Astrocyte (in vitro differentiated cells and primary cell): ENCODE measurements around the gene SLC6A19. TPM values are rescaled to one million over a fixed set of nuclear protein-coding genes. Genes with fewer than 3 reads are reported as not detected.

Source experiments
- DNase-seq: peaks from one replicate; pipeline ENCODE4 v3.0.0-alpha.2; 2010; ENCODE audit warnings: low read depth
- FAIRE-seq: peaks from 2 replicates; lab custom pipeline; 2011; peaks lifted over from hg19 to GRCh38; lab: Jason Lieb, UNC
- H2AFZ ChIP-seq: 2 replicates; pipeline ENCODE4 v1.6.0; 2012; ENCODE audit warnings: low read depth, low read length, inconsistent platforms
- H3K27ac ChIP-seq: 2 replicates; pipeline ENCODE4 v1.5.1; 2011; ENCODE audit warnings: low read depth, low read length, inconsistent platforms
- H3K27me3 ChIP-seq: 2 replicates; pipeline ENCODE4 v1.6.0; 2011; ENCODE audit warnings: low read length, inconsistent platforms; ENCODE audit not compliant: insufficient read depth
- H3K36me3 ChIP-seq: 2 replicates; pipeline ENCODE4 v1.5.1; 2011; ENCODE audit warnings: low read length, inconsistent platforms; ENCODE audit not compliant: insufficient read depth
- H3K4me1 ChIP-seq: 2 replicates; pipeline ENCODE4 v1.5.1; 2011; ENCODE audit warnings: low read length, inconsistent platforms; ENCODE audit not compliant: insufficient read depth
- H3K4me2 ChIP-seq: 2 replicates; pipeline ENCODE4 v1.6.0; 2012; ENCODE audit warnings: low read length, inconsistent platforms
- H3K4me3 ChIP-seq: 2 replicates; pipeline ENCODE4 v1.5.1; 2011; ENCODE audit warnings: low read depth, mild to moderate bottlenecking, low read length, inconsistent platforms; ENCODE audit not compliant: insufficient read depth
- H3K79me2 ChIP-seq: 2 replicates; pipeline ENCODE4 v1.6.0; 2012; ENCODE audit warnings: mild to moderate bottlenecking, low read length, inconsistent platforms; ENCODE audit not compliant: insufficient read depth
- H3K9ac ChIP-seq: 2 replicates; pipeline ENCODE4 v1.6.0; 2012; ENCODE audit warnings: mild to moderate bottlenecking, low read length, inconsistent platforms
- H3K9me3 ChIP-seq: 2 replicates; pipeline ENCODE4 v1.5.1; 2012; ENCODE audit warnings: low read depth, mild to moderate bottlenecking, low read length, inconsistent platforms; ENCODE audit not compliant: insufficient read depth
- H4K20me1 ChIP-seq: 2 replicates; pipeline ENCODE4 v1.6.0; 2012; ENCODE audit warnings: low read length, inconsistent platforms; ENCODE audit not compliant: insufficient read depth
- H3K27ac Mint-ChIP-seq: one replicate; pipeline ENCODE4 v1.8.0; 2021; ENCODE audit warnings: mild to moderate bottlenecking, mixed read lengths; ENCODE audit not compliant: unreplicated experiment
- H3K27me3 Mint-ChIP-seq: one replicate; pipeline ENCODE4 v1.8.0; 2021; ENCODE audit warnings: low read depth, mixed read lengths; ENCODE audit not compliant: unreplicated experiment
- H3K36me3 Mint-ChIP-seq: one replicate; pipeline ENCODE4 v1.8.0; 2021; ENCODE audit warnings: low read depth, mixed read lengths; ENCODE audit not compliant: unreplicated experiment
- H3K4me1 Mint-ChIP-seq: one replicate; pipeline ENCODE4 v1.8.0; 2021; ENCODE audit warnings: low read depth, mixed read lengths; ENCODE audit not compliant: unreplicated experiment
- H3K4me3 Mint-ChIP-seq: one replicate; pipeline ENCODE4 v1.8.0; 2021; ENCODE audit warnings: mild to moderate bottlenecking, moderate library complexity, mixed read lengths; ENCODE audit not compliant: unreplicated experiment
- H3K9me3 Mint-ChIP-seq: one replicate; pipeline ENCODE4 v1.8.0; 2021; ENCODE audit warnings: mild to moderate bottlenecking, mixed read lengths; ENCODE audit not compliant: unreplicated experiment
- EZH2 ChIP-seq: IDR thresholded peaks from 2 replicates; pipeline ENCODE4 v1.6.1; 2012; ENCODE audit warnings: mild to moderate bottlenecking, low read length, inconsistent platforms; ENCODE audit not compliant: insufficient read depth
- total RNA-seq: library from RNA; stranded (reverse); gene quantifications from 2 replicates; pipeline ENCODE4 v1.2.1, GENCODE V29; 2021
- TF ChIP-seq, protein P1 (sequence below): IDR thresholded peaks from 2 replicates; pipeline ENCODE4 v1.5.1; 2011; ENCODE audit warnings: low read depth, mild to moderate bottlenecking, inconsistent platforms, low read length, moderate library complexity; ENCODE audit not compliant: insufficient read depth

Gene SLC6A19
- total RNA-seq, 1 donor from 2014 or later = not detected

DNA sequence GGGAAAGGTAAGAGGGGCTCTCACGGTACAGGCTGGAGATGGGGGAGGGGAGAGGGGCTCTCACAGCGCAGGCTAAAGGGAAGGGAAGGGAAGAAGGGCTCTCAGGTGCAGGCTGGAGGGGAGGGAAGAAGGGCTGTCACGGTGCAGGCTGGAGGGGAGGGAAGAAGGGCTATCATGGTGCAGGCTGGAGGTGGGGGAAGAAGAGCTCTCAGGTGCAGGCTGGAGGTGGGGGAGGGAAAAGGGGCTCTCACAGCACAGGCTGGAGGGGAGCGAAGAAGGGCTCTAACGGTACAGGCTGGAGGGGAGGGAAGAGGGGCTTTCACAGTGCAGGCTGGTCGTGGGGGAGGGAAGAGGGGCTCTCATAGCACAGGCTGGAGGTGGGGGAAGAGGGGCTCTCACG lies 28.4 kb downstream of the SLC6A19 start:
- no peak overlapping the region for H3K9ac ChIP-seq
- Mint-ChIP-seq H3K9me3 (no peaks in the 10 kb centered on the region), H3K27me3 (peaks cover 30% of the 10 kb centered on the region), H3K4me3 (no peak overlapping the region), H3K27ac (no peak overlapping the region), H3K4me1 (no peaks in the 10 kb centered on the region), H3K36me3 (no peaks in the 10 kb centered on the region)
- H4K20me1 ChIP-seq = no peaks in the 10 kb centered on the region
- no peak overlapping the region for H2AFZ ChIP-seq
- no peaks in the 10 kb centered on the region for H3K9me3 ChIP-seq
- no peak overlapping the region for H3K27ac ChIP-seq
- no peaks in the 10 kb centered on the region for H3K79me2 ChIP-seq
- H3K4me1 ChIP-seq = no peaks in the 10 kb centered on the region
- H3K4me3 ChIP-seq = no peak overlapping the region
- no peaks in the 10 kb centered on the region for H3K27me3 ChIP-seq
- no peak overlapping the region for H3K4me2 ChIP-seq
- DNase-seq = no peak
- TF ChIP-seq, protein P1, sequence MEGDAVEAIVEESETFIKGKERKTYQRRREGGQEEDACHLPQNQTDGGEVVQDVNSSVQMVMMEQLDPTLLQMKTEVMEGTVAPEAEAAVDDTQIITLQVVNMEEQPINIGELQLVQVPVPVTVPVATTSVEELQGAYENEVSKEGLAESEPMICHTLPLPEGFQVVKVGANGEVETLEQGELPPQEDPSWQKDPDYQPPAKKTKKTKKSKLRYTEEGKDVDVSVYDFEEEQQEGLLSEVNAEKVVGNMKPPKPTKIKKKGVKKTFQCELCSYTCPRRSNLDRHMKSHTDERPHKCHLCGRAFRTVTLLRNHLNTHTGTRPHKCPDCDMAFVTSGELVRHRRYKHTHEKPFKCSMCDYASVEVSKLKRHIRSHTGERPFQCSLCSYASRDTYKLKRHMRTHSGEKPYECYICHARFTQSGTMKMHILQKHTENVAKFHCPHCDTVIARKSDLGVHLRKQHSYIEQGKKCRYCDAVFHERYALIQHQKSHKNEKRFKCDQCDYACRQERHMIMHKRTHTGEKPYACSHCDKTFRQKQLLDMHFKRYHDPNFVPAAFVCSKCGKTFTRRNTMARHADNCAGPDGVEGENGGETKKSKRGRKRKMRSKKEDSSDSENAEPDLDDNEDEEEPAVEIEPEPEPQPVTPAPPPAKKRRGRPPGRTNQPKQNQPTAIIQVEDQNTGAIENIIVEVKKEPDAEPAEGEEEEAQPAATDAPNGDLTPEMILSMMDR = no peak
- TF ChIP-seq EZH2 = no peak
- H3K36me3 ChIP-seq = no peaks in the 10 kb centered on the region
- FAIRE-seq = no peak

DNA sequence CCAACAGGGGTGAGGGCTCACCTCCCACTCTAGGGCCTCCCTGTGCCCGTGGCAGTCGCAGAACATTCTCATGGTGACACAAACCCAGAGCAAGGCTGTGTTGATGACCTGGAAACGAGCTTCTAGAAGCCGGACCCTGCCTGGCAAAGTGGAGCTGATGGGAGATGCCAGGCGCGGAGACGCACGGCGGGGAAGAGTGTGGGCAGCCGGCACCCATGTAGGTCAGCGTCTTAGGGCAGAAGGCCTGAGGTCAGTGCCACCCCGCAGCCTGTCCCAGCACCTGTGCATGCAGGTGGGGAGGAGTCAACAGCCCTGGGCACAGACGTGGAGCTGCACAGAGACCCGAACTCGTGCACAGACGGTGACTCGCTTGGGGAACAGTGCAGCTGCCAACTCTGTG lies 29.2 kb downstream of the SLC6A19 start:
- DNase-seq (no peak), FAIRE-seq (no peak)
- H3K4me1 ChIP-seq = no peaks in the 10 kb centered on the region
- H3K36me3 ChIP-seq = no peaks in the 10 kb centered on the region
- H3K27me3 Mint-ChIP-seq = peaks cover 32% of the 10 kb centered on the region
- peaks cover 5% of the 10 kb centered on the region for H3K9me3 ChIP-seq
- no peaks in the 10 kb centered on the region for H3K4me1 Mint-ChIP-seq
- TF ChIP-seq, protein P1 = no peak
- TF ChIP-seq EZH2 = no peak
- H4K20me1 ChIP-seq = no peaks in the 10 kb centered on the region
- H3K4me2 ChIP-seq = no peak overlapping the region
- H3K9me3 Mint-ChIP-seq = peaks cover 4% of the 10 kb centered on the region
- no peak overlapping the region for H3K4me3 ChIP-seq
- H3K9ac ChIP-seq = no peak overlapping the region
- H3K27ac ChIP-seq = no peak overlapping the region
- no peak overlapping the region for H3K4me3 Mint-ChIP-seq
- no peaks in the 10 kb centered on the region for H3K79me2 ChIP-seq
- H3K36me3 Mint-ChIP-seq = peaks cover 1% of the 10 kb centered on the region
- no peak overlapping the region for H3K27ac Mint-ChIP-seq
- no peak overlapping the region for H2AFZ ChIP-seq
- no peaks in the 10 kb centered on the region for H3K27me3 ChIP-seq

DNA sequence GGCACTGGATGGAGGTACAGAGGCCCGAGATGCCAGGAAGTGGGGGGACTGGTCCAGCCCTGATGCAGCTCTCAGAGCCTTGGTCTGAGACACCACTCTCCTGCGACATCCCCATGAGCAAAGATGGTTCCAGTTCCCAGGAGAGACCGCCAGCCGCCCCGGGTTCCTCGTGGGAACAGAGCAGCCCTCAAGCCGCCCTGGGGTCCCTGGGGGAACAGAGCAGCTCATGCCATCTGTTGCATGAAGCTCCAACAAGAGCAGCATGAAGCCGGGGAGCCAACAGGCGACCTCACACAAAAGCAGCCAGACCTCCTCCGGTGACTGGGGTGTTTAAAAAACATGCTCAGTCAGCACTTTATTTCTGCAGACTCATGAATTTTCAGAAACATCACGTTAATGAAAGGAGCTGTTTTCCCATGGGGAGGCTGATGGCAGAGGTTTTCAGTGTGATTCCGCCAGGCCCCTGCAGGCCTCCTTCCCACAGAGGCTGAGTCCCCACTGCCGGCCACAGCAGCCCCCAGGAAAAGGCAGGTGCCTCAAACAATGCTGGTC lies 30.0 kb downstream of the SLC6A19 start:
- no peak overlapping the region for H3K9ac ChIP-seq
- no peaks in the 10 kb centered on the region for H3K4me1 Mint-ChIP-seq
- H3K4me3 Mint-ChIP-seq = no peak overlapping the region
- peaks cover 2% of the 10 kb centered on the region for H3K36me3 Mint-ChIP-seq
- no peaks in the 10 kb centered on the region for H4K20me1 ChIP-seq
- no peaks in the 10 kb centered on the region for H3K79me2 ChIP-seq
- no peak for DNase-seq
- no peak overlapping the region for H3K4me2 ChIP-seq
- no peak overlapping the region for H3K4me3 ChIP-seq
- no peak overlapping the region for H3K27ac Mint-ChIP-seq
- no peaks in the 10 kb centered on the region for H3K27me3 ChIP-seq
- H2AFZ ChIP-seq = no peak overlapping the region
- peaks cover 9% of the 10 kb centered on the region for H3K9me3 ChIP-seq
- peaks cover 38% of the 10 kb centered on the region for H3K27me3 Mint-ChIP-seq
- no peaks in the 10 kb centered on the region for H3K36me3 ChIP-seq
- no peaks in the 10 kb centered on the region for H3K4me1 ChIP-seq
- TF ChIP-seq, protein P1 = no peak
- no peak for TF ChIP-seq EZH2
- H3K27ac ChIP-seq = no peak overlapping the region
- H3K9me3 Mint-ChIP-seq = peaks cover 13% of the 10 kb centered on the region
- FAIRE-seq = no peak
